ENCODE data around the gene CACNA1D.

Gene CACNA1D

DNA sequence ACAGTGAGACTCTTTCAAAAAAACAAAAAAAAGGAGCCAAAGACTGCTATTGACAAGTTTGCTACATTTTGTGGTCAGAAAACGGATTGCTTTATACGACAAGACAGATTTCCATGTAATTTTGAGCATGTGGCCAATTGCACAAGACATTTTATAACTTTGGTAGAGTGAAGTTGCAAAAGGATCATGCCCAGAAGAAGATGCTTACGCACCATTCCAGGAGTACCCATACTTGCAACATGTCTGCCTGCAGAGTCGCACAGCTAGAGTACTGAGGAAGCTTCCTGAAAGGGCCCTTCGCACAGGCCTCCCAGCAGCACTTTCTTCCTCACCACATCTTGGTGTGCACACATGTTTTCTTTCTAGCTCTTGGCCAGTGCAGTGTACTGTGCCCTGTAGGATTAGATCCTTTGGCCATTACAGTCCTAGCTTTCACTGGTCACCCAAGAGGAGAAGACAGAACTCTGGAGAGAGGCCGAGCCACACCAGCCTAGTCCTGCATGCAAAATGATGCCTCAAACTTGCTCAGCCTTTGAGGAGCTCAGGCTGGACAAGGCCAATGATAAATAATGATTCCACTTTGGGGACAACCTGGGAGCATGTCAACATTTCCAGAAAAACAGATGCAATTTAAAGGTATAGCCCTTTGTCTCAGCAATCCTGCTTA is 340.2 kb downstream of the CACNA1D start:
- H3K36me3 ChIP-seq (ENCODE audit: insufficient read depth, low read length) = no peaks in the 10 kb centered on the region
- TF ChIP-seq POLR2AphosphoS5 (IDR thresholded peaks at IDR 0.05; ENCODE audit: borderline replicate concordance, low read depth, low read length) (no peak), EZH2 (IDR thresholded peaks at IDR 0.05) (no peak), FOXP2 (optimal IDR thresholded peaks at IDR 0.05; ENCODE audit: control extremely low read depth, extremely low read length, insufficient read depth) (no peak)
- H3K27ac ChIP-seq = no peak overlapping the region

GRCh38 chr3:53835257-53835656 is 340.8 kb downstream of the CACNA1D start:
- Histone ChIP-seq H3K9me3 (ENCODE audit: low read depth, low read length) (no peaks in the 10 kb centered on the region), H3K9ac (ENCODE audit: insufficient read length) (no peak overlapping the region), H3K4me3 (no peak overlapping the region), H3K27ac (no peak overlapping the region), H3K36me3 (ENCODE audit: insufficient read depth, low read length) (no peaks in the 10 kb centered on the region)
- no peak for DNase-seq (ENCODE audit: low read depth, low spot score)
- no peak for TF ChIP-seq FOXP2 (optimal IDR thresholded peaks at IDR 0.05; ENCODE audit: control extremely low read depth, extremely low read length, insufficient read depth)
- no peak for TF ChIP-seq POLR2AphosphoS5 (IDR thresholded peaks at IDR 0.05; ENCODE audit: borderline replicate concordance, low read depth, low read length)
- TF ChIP-seq EZH2 (IDR thresholded peaks at IDR 0.05) = no peak

More for the DNA sequence above, 340.2 kb downstream of the CACNA1D start:
- Histone ChIP-seq H3K4me3 (no peak overlapping the region), H3K9ac (ENCODE audit: insufficient read length) (no peak overlapping the region), H3K9me3 (ENCODE audit: low read depth, low read length) (no peaks in the 10 kb centered on the region)
- DNase-seq (ENCODE audit: low read depth, low spot score) = no peak

DNA sequence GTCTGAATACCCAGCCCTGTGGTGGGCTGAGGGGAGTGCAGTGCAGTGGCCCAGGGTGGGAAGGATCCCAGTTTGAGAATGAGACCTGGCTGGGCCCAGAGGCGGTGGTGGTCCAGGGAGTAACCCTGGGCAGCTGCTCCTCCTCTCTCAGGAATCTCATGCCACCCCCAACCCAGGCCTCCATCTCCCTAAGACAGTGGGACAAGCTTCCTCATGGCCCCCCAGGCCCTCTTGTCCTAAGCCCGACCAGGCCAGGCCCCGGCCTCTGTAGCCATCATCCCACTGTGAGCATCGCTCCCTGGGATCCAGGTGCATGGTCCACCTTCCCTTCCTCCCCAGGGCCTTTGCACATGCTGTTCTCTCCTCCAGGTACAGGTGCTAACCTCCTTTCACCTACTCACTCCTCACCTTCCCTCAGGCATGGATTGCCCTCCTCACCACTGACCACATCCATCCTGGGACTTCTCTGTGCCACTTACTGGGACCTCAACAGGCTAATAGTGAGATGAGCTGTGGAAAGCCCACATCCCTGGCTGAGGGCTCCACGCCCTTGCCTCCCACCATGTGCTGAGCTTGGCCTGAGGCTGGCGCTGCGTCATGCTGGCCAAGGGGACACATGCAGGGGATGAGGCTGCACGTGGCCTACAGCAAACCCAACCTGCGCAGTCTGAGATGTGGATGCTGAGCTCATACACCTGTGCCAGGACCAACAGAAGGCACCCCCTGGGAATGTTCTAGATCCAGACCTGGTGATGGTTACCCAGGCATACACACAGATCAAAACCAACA is 341.9 kb downstream of the CACNA1D start:
- no peaks in the 10 kb centered on the region for H3K36me3 ChIP-seq (ENCODE audit: insufficient read depth, low read length)
- TF ChIP-seq FOXP2 (optimal IDR thresholded peaks at IDR 0.05; ENCODE audit: control extremely low read depth, extremely low read length, insufficient read depth) (no peak), POLR2AphosphoS5 (IDR thresholded peaks at IDR 0.05; ENCODE audit: borderline replicate concordance, low read depth, low read length) (no peak), EZH2 (IDR thresholded peaks at IDR 0.05) (no peak)
- H3K27ac ChIP-seq = no peak overlapping the region
- no peak for DNase-seq (ENCODE audit: low read depth, low spot score)
- H3K4me3 ChIP-seq = no peak overlapping the region
- no peaks in the 10 kb centered on the region for H3K9me3 ChIP-seq (ENCODE audit: low read depth, low read length)
- no peak overlapping the region for H3K9ac ChIP-seq (ENCODE audit: insufficient read length)

DNA sequence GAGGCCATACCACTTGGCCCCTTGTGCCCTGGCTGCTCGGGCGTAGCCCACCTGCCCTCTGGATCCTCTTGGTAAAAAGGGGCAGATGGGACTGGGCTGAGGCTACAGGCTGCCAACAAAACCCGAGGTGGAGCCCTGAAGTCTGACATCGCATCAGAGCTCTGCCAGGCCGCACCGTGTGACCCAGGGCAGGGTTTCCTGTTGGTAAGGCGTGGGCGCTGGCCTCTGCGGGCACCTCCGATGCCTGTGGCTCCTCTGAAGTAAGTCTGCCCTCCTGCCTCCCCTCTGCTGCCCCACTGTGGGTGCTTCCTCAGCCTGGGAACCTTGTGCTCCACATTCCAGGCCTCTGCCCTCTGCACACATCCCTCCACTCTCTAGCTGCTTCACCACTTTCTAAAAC is 342.9 kb downstream of the CACNA1D start:
- H3K9ac ChIP-seq (ENCODE audit: insufficient read length) = no peak overlapping the region
- H3K9me3 ChIP-seq (ENCODE audit: low read depth, low read length) = no peaks in the 10 kb centered on the region
- no peak overlapping the region for H3K4me3 ChIP-seq
- TF ChIP-seq POLR2AphosphoS5 (IDR thresholded peaks at IDR 0.05; ENCODE audit: borderline replicate concordance, low read depth, low read length) (no peak), FOXP2 (optimal IDR thresholded peaks at IDR 0.05; ENCODE audit: control extremely low read depth, extremely low read length, insufficient read depth) (no peak), EZH2 (IDR thresholded peaks at IDR 0.05) (no peak)
- DNase-seq (ENCODE audit: low read depth, low spot score) = no peak
- no peak overlapping the region for H3K27ac ChIP-seq
- no peaks in the 10 kb centered on the region for H3K36me3 ChIP-seq (ENCODE audit: insufficient read depth, low read length)

- no peak overlapping the region for H3K27ac ChIP-seq
- H3K9ac ChIP-seq (ENCODE audit: insufficient read length) = no peak overlapping the region
- no peaks in the 10 kb centered on the region for H3K9me3 ChIP-seq (ENCODE audit: low read depth, low read length)
- TF ChIP-seq POLR2AphosphoS5 (IDR thresholded peaks at IDR 0.05; ENCODE audit: borderline replicate concordance, low read depth, low read length) (no peak), EZH2 (IDR thresholded peaks at IDR 0.05) (no peak), FOXP2 (optimal IDR thresholded peaks at IDR 0.05; ENCODE audit: control extremely low read depth, extremely low read length, insufficient read depth) (no peak)
- H3K4me3 ChIP-seq = no peak overlapping the region
- no peak for DNase-seq (ENCODE audit: low read depth, low spot score)
- H3K36me3 ChIP-seq (ENCODE audit: insufficient read depth, low read length) = no peaks in the 10 kb centered on the region
These were observed 346.9 kb downstream of the CACNA1D start for GRCh38 chr3:53841296-53841695.

DNA sequence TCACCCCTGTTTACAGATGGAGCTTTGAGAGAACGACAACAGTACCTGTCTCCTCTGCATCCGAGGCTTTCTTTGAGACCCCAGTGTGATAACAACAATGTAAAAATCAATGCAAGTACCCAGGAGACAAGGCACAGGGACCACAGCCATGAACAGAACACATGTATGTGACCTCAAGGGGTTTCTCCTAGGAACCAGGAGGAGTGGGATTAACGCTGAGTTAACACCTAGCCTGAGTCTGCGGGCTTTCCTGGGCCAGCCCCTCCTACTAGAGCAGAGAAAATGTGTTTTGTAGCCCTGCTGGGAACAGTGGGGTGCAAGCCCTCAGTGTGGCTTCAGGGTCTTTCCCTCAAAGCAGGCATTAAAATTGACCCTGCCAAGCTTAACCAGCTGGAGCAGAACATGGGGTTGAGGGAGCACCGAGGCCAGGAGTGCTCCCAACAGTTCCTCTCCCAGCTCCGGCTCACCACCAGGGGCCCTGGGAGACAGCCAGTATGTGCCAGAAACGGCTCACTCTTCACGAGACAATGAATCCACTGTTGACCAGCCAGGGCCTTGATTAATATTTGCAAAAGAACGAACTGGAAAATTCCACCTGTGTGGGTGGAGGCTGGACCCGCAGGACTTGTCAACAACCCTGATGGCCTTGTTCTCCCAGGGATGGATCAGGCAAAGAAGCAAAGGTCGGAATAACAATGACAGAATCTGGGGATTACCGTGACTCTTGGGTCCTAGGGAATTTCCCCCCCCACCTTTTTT is 348.2 kb downstream of the CACNA1D start:
- DNase-seq (ENCODE audit: low read depth, low spot score) = no peak
- Histone ChIP-seq H3K36me3 (ENCODE audit: insufficient read depth, low read length) (no peaks in the 10 kb centered on the region), H3K9ac (ENCODE audit: insufficient read length) (no peak overlapping the region), H3K27ac (no peak overlapping the region), H3K9me3 (ENCODE audit: low read depth, low read length) (no peaks in the 10 kb centered on the region), H3K4me3 (no peak overlapping the region)
- TF ChIP-seq EZH2 (IDR thresholded peaks at IDR 0.05) = no peak
- TF ChIP-seq FOXP2 (optimal IDR thresholded peaks at IDR 0.05; ENCODE audit: control extremely low read depth, extremely low read length, insufficient read depth) = no peak
- no peak for TF ChIP-seq POLR2AphosphoS5 (IDR thresholded peaks at IDR 0.05; ENCODE audit: borderline replicate concordance, low read depth, low read length)

GRCh38 chr3:53843195-53844177 is 349.1 kb downstream of the CACNA1D start:
- Histone ChIP-seq H3K9ac (ENCODE audit: insufficient read length) (no peak overlapping the region), H3K4me3 (no peak overlapping the region), H3K36me3 (ENCODE audit: insufficient read depth, low read length) (no peaks in the 10 kb centered on the region), H3K9me3 (ENCODE audit: low read depth, low read length) (no peaks in the 10 kb centered on the region), H3K27ac (no peak overlapping the region)
- DNase-seq (ENCODE audit: low read depth, low spot score) = no peak
- TF ChIP-seq EZH2 (IDR thresholded peaks at IDR 0.05) (no peak), FOXP2 (optimal IDR thresholded peaks at IDR 0.05; ENCODE audit: control extremely low read depth, extremely low read length, insufficient read depth) (no peak), POLR2AphosphoS5 (IDR thresholded peaks at IDR 0.05; ENCODE audit: borderline replicate concordance, low read depth, low read length) (no peak)
